GM19043 (cell line): ENCODE measurements around the gene AKR7A3.
A peak's percentile ranks its signal among the peaks of the same experiment; 100 is the strongest.
"Not testable (repeated sequence)": the region's sequence is repeated elsewhere in the genome, so short reads cannot be mapped to it uniquely, and the experiment has no call there.

Experiments
- ATAC-seq: cut with Tn5 transposase; IDR thresholded peaks from one replicate; pipeline ENCODE4 v1.9.1; 2021; ENCODE audit warnings: low read depth; ENCODE audit not compliant: unreplicated experiment

The AKR7A3 gene

DNA sequence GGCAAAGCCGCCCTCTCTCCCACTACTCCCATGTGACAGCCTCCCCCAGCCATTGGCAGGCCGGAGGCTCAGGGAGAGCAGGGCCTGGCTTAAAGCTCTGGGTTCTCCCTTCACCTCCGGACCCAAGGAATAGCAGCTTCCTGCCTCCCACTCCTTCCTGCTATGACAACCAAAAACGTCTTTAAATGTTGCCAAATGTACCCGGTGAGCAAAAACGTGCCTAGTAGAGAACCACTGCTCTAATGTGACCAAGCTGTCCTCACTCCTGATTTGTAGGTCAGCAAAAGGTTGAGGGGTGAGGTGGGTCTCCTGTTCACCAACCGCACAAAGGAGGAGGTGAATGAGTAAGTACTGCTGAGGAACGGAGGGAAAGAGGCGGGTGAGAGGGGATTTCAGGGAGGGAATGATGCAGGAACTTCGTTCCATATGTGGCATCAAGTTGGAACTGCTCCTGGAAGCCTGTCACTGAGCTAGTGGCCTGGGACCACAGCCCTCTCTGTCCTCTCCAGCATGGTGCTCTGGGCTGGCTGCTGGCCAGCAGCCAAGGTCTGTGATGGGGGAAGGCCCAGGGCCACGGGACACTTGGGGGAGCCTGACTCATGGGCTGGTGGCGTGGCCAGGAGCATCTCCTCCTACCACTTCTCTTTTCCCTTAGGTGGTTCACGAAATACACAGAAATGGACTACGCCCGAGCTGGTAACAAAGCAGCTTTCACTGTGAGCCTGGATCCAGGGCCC is 31.2 kb downstream of the AKR7A3 start:
- no peak for ATAC-seq

DNA sequence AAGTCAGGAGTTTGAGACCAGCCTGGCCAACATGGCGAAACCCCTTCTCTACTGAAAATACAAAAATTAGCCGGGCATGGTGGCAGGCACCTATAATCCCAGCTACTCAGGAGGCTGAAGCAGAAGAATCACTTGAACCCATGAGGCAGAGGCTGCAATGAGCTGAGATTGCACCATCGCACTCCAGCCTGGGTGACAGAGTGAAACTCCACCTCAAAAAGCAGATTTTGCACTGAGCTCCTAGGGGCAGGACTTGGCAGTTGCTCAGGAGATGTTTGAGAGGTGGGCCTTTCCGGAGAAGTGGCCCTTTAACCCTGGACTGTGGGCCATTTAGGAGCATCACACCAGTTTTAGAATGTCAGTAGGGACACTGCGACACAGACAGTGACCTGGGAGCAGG is 32.3 kb downstream of the AKR7A3 start:
- ATAC-seq = not testable (repeated sequence)

DNA sequence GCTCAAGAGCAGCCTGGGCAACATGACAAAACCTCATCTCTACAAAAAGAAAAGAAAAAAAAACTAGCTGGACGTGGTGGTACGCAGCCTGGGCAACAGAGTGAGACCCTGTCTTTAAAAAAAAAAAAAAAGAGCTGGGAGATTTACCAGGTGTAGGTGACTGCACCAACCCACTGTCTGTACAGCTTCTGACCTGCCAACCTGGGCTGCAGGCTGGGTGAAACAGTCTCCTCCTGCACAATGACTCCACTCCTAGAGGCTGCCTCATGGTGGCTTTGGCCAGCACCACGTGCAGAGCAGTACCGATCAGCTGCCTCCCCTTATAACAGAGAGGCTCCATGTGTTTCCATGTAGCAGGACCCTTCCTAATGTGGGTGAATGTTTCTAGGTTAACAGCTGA is 33.3 kb downstream of the AKR7A3 start:
- ATAC-seq = no peak

DNA sequence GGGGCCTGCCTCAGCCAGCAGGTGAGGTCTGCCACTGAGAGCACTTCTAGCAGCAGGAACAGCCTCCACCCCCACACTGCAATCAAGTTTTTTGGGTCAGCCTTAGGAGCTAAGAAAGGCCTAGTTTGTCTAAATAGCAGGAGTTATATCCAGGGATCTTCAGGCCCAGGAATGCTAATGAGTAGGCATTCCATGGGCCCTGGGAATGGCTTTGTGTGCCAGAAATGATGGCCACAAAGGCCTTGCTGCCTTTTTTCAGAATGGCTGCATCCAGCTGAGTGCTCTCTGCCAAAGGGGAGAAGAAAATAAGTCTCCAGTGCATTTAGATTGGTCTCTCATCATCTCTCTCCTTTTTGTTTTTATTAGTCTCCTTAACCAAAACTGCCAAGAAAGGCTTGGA is 34.2 kb downstream of the AKR7A3 start:
- no peak for ATAC-seq

DNA sequence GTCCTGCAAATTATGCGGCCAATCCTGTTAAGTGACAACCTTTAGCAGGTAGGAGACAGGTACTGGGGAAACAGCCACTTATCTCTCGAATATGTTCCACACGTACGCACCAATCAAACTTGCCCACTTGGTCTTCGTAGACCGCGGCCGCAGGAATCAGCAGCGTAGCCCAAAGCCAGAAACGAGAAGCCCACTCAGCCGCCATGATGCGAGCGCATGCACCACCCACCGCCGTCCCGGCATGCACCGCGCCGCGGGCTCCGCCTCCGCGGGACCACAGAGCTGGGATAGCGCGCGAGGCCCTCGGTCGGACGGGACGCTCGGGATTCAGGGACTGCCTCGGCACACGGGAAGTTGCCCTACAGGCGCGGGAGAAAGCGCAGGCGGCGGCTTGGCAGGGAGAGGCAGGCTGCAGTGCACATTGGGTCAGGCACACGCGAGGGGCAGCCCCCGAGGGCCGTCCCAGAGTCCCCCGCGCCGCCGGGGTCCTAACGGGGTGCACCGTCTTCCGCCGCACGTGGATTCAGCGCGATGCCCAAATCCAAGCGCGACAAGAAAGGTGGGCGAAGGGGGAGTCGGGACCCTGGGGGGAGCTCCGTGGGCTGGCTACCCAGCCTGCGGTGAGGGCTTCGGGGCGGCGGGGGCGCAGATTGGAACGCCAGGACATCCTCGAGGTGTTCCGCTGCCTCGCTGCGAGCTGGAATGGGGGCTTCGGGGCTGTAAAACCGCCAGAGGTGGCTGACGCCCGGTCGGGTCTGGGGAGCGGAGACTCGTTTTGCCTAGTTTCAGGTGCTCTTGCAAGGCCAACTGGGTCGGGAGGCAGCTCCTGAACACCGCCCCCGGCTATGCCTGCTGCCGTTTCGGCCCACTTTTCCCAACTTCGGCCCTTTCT is 37.0 kb downstream of the AKR7A3 start, which contains the start of the genes EMC1 and MRTO4:
TSS of gene EMC1 (minus strand) at position 220 of the 892 bp plus-strand sequence. CDS start at position 205, 15 bp downstream.
TSS of gene MRTO4 (plus strand) at position 501 of the 892 bp plus-strand sequence. CDS start at position 532, 31 bp downstream.
- peak; percentile 73 for ATAC-seq

DNA sequence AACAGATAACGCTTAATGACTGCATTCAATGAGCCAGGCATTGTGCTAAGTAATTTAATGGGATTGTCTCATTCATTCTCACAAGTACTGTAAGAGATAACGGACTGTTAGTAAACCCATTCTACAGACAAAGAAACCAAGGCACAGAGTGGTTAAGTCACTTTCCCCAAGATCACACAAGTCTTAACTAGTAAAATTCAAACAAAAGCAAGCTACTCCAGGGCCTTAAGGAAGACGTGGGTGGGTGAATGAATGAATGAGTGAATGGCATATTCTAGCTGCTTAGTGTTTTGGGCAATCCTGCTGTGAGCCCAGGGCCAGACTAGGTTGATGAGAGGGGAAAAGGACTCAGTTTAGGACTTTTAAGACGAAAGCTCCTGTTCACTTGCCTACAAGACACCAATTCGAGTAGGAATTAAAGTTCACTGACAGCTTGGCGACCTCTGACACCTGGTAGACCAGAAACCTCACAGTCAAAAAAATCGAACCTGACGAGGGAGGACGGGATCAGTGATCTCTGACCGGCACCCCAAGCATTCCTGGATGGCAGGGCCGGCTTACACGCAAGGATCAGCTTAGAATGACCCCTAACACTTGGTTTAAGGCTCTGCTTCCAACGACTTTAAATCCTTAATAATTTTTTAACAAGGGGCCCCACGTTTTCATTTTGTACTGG is 37.8 kb downstream of the AKR7A3 start:
- ATAC-seq = no peak

DNA sequence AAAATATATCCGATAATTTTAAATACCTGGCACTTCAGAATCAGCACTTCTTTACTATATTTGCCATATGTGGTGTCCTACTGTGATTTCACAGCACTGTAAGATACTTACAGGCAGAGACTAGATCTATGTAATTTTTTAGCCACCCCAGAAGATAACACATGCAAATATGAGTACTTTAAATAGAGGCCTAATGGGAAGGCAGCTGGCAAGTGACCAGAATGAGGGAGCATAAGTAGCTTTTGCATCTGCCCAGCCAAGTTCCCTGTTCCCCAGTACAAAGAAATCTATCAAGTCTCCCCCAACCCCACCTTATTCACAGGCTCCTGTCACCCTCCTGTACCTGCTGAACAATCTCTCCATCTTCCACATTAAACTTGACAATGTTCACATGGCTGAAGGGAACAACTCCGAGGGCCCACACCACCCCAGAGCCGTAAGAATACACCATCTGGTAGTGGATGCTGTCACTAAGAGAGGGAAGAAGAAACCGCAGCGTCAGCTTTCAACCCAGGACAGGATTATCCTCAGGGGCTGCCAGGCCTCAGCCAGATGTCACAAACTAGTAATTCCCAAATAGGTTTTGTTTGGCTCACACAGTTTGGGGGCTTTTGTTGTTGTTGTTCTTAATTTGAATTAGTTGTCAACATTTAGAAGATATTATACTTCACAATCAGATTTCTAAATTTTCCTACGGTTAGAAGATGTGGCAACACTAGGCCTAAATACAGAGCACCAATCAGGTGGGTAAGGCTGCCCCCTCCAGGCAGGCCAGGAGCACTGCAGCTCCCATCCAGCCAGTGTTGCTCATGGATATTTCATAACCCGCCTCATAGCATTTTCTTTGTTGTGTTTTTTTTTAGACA is 47.7 kb downstream of the AKR7A3 start:
- ATAC-seq = no peak

DNA sequence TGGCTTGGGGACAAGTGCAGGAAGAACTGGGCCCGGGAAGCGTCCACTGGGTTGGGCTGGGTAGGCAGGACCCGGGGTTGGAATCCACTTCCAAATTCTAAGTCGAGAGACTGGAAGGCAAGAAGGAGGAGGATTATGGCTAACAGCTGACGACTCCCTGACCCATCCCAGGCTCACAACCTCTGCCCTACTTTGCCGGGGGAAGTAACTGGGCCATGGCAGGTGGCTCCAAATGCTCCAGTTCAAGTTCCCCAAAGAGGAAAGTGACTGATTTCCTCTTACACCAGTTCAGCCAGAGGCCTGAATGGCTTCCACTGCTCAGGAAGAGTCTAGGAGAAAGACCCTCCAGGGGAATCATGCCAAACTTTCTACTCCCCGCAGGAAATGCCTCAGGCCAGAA is 48.7 kb downstream of the AKR7A3 start:
- ATAC-seq = no peak

DNA sequence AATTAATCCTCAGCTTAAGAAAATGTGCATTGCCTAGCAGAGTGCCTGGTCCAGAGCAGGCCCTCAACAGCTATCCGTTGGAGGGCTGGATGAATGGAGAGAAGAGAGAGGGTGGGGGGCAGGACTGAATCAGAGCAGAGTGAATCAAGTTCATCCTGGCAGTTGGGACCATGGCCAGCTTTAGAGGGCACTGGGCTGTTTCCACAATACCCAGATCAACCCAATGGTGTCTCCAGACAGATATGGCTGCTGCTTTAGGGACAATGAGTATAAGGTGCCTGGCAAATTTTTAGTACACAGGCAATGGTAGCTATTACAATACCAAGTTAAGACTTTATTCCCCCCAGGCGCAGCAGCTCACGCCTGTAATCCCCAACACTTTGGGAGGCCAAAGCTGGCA is 54.3 kb downstream of the AKR7A3 start:
- no peak for ATAC-seq
